HG02642 (cell line): Measurements from ENCODE around the gene EHBP1.

ENCODE experiments used
- ATAC-seq: cut with Tn5 transposase; IDR thresholded peaks from one replicate; pipeline ENCODE4 v1.9.1; 2021; ENCODE audit warnings: mild to moderate bottlenecking; ENCODE audit not compliant: unreplicated experiment, poor library complexity

The EHBP1 gene

GRCh38 chr2:62868947-62869346 is 163.4 kb downstream of the EHBP1 start:
- no peak for ATAC-seq

GRCh38 chr2:62870966-62871365 is 165.5 kb downstream of the EHBP1 start:
- no peak for ATAC-seq

- ATAC-seq = no peak
These were observed 166.0 kb downstream of the EHBP1 start for GRCh38 chr2:62871506-62871905.

- ATAC-seq = no peak
These were observed 168.1 kb downstream of the EHBP1 start for GRCh38 chr2:62873603-62874002.

- no peak for ATAC-seq
These were observed 169.4 kb downstream of the EHBP1 start for GRCh38 chr2:62874881-62875383.

- ATAC-seq = no peak
These were observed 175.8 kb downstream of the EHBP1 start for GRCh38 chr2:62881162-62881795.

- ATAC-seq = no peak
These were observed 178.1 kb downstream of the EHBP1 start for GRCh38 chr2:62883629-62884028.

GRCh38 chr2:62884086-62884485 is 178.6 kb downstream of the EHBP1 start:
- no peak for ATAC-seq

GRCh38 chr2:62884514-62884913 is 179.0 kb downstream of the EHBP1 start:
- no peak for ATAC-seq

GRCh38 chr2:62894966-62895631 is 189.6 kb downstream of the EHBP1 start:
- no peak for ATAC-seq

- ATAC-seq = no peak
These were observed 190.1 kb downstream of the EHBP1 start for GRCh38 chr2:62895632-62896009.

GRCh38 chr2:62897187-62897827 is 191.8 kb downstream of the EHBP1 start:
- ATAC-seq = no peak

GRCh38 chr2:62904344-62904743 is 198.8 kb downstream of the EHBP1 start:
- no peak for ATAC-seq

GRCh38 chr2:62908145-62908544 is 202.6 kb downstream of the EHBP1 start:
- no peak for ATAC-seq

- no peak for ATAC-seq
These were observed 207.8 kb downstream of the EHBP1 start for GRCh38 chr2:62913311-62913710.

GRCh38 chr2:62919041-62919440 is 213.5 kb downstream of the EHBP1 start:
- no peak for ATAC-seq

- no peak for ATAC-seq
These were observed 214.6 kb downstream of the EHBP1 start for GRCh38 chr2:62920070-62920469.

GRCh38 chr2:62923242-62923641 is 217.7 kb downstream of the EHBP1 start:
- ATAC-seq = no peak

- ATAC-seq = no peak
These were observed 218.4 kb downstream of the EHBP1 start for GRCh38 chr2:62923881-62924280.

- no peak for ATAC-seq
These were observed 222.5 kb downstream of the EHBP1 start for GRCh38 chr2:62928015-62928414.

GRCh38 chr2:62931536-62931935 is 226.0 kb downstream of the EHBP1 start:
- ATAC-seq = no peak
